ENCODE results near the gene C1orf35. TPM values are rescaled to one million over a fixed set of nuclear protein-coding genes. Genes with fewer than 3 reads are reported as not detected.

C1orf35 gene
- total and polyA plus RNA-seq, 4 donors, result 4.0 to 7.5 (median 6.4) TPM

DNA sequence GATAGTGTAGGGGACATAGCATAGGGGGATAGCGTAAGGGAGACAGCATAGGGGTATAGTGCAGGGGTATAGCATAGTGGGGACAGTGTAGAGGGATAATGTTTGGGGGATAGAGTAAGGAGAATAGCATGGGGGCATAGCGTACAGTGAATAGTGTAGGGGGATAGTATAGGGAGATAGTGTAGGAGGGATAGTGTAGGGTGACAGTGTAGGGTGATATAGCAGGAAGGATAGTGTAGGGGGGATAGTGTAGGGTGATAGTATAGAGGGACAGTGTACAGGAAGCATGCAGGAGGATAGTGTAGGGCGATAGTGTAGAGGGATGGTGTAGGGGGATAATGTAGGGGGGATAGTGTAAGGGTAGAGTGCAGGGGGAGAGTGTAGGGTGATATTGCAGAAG is 32.3 kb downstream of the C1orf35 start:
- no peak overlapping the region for H3K9ac ChIP-seq (ENCODE audit: low read depth in 1 of 2, low read length in 2 of 2)
- H3K4me1 ChIP-seq (ENCODE audit: control insufficient read depth in 4 of 4, insufficient read depth in 4 of 4, low read length in 3 of 4), result no peaks in the 10 kb centered on the region
- no peaks in the 10 kb centered on the region for H3K9me3 ChIP-seq (ENCODE audit: control insufficient read depth in 4 of 4, low read length in 3 of 4)
- TF ChIP-seq ZBTB33 (IDR thresholded peaks at IDR 0.05), result no peak
- TF ChIP-seq, protein P1, sequence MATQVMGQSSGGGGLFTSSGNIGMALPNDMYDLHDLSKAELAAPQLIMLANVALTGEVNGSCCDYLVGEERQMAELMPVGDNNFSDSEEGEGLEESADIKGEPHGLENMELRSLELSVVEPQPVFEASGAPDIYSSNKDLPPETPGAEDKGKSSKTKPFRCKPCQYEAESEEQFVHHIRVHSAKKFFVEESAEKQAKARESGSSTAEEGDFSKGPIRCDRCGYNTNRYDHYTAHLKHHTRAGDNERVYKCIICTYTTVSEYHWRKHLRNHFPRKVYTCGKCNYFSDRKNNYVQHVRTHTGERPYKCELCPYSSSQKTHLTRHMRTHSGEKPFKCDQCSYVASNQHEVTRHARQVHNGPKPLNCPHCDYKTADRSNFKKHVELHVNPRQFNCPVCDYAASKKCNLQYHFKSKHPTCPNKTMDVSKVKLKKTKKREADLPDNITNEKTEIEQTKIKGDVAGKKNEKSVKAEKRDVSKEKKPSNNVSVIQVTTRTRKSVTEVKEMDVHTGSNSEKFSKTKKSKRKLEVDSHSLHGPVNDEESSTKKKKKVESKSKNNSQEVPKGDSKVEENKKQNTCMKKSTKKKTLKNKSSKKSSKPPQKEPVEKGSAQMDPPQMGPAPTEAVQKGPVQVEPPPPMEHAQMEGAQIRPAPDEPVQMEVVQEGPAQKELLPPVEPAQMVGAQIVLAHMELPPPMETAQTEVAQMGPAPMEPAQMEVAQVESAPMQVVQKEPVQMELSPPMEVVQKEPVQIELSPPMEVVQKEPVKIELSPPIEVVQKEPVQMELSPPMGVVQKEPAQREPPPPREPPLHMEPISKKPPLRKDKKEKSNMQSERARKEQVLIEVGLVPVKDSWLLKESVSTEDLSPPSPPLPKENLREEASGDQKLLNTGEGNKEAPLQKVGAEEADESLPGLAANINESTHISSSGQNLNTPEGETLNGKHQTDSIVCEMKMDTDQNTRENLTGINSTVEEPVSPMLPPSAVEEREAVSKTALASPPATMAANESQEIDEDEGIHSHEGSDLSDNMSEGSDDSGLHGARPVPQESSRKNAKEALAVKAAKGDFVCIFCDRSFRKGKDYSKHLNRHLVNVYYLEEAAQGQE (IDR thresholded peaks at IDR 0.05), result no peak
- TF ChIP-seq EGR1 (IDR thresholded peaks at IDR 0.05; ENCODE audit: low read depth in 2 of 2), result no peak
- no peak for TF ChIP-seq HNF4A (conservative IDR thresholded peaks at IDR 0.05)
- no peak for TF ChIP-seq NR2F2 (IDR thresholded peaks at IDR 0.05)
- no peak for TF ChIP-seq JUND (IDR thresholded peaks at IDR 0.05)
- TF ChIP-seq GABPA (IDR thresholded peaks at IDR 0.05 in 1 of 2, conservative IDR thresholded peaks at IDR 0.05 in 1 of 2), result no peak
- TF ChIP-seq, protein P2, sequence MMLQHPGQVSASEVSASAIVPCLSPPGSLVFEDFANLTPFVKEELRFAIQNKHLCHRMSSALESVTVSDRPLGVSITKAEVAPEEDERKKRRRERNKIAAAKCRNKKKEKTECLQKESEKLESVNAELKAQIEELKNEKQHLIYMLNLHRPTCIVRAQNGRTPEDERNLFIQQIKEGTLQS (IDR thresholded peaks at IDR 0.05), result no peak
- TF ChIP-seq HNF4G (IDR thresholded peaks at IDR 0.05), result no peak
- no peak for TF ChIP-seq TAF1 (conservative IDR thresholded peaks at IDR 0.05)
- H3K36me3 ChIP-seq (ENCODE audit: control insufficient read depth in 4 of 4, insufficient read depth in 3 of 4, low read depth in 1 of 4, low read length in 3 of 4), result no peaks in the 10 kb centered on the region
- no peak for DNase-seq (ENCODE audit: low spot score)
- H3K27ac ChIP-seq (ENCODE audit: low read depth in 1 of 2, low read length in 2 of 2), result no peak overlapping the region
- 74% methylated on average over 3 of the region's 3 CpGs for WGBS
- H3K27me3 ChIP-seq (ENCODE audit: control insufficient read depth in 4 of 4, insufficient read depth in 4 of 4, low read length in 3 of 4), result peaks cover 0 to 4% (median 0%) of the 10 kb centered on the region in 4 donors
- no peak overlapping the region for H3K4me3 ChIP-seq (ENCODE audit: low read depth in 1 of 3, low read length in 3 of 3)

DNA sequence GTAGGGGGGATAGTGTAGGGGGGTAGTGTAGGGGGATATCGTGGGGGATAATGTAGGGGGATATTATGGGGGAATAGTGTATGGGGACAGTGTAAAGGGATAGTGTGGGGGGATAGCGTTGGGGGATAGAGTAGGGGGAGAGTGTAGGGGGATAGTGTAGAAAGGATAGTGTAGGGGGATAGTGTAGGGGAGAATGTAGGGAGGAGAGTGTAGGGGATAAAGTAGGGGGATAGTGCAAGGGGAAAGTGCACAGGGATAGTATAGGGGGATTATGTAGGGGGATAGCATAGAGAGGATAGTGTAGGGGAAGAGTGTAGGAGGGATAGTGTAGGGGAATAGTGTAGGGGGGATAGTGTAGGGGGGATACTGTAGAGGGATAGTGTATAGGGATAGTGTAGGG is 33.0 kb downstream of the C1orf35 start:
- H3K4me3 ChIP-seq (ENCODE audit: low read depth in 1 of 3, low read length in 3 of 3), result no peak overlapping the region
- TF ChIP-seq, protein P1 (IDR thresholded peaks at IDR 0.05), result no peak
- no peak for TF ChIP-seq YY1 (IDR thresholded peaks at IDR 0.05)
- TF ChIP-seq GABPA (IDR thresholded peaks at IDR 0.05 in 1 of 2, conservative IDR thresholded peaks at IDR 0.05 in 1 of 2), result no peak
- no peak for TF ChIP-seq ZBTB33 (IDR thresholded peaks at IDR 0.05)
- peaks cover 0 to 5% (median 2%) of the 10 kb centered on the region in 4 donors for H3K27me3 ChIP-seq (ENCODE audit: control insufficient read depth in 4 of 4, insufficient read depth in 4 of 4, low read length in 3 of 4)
- no peak overlapping the region for H3K9ac ChIP-seq (ENCODE audit: low read depth in 1 of 2, low read length in 2 of 2)
- WGBS, result 49% methylated on average over 2 of the region's 2 CpGs
- DNase-seq (ENCODE audit: low spot score), result no peak
- H3K36me3 ChIP-seq (ENCODE audit: control insufficient read depth in 4 of 4, insufficient read depth in 3 of 4, low read depth in 1 of 4, low read length in 3 of 4), result no peaks in the 10 kb centered on the region
- no peak overlapping the region for H3K27ac ChIP-seq (ENCODE audit: low read depth in 1 of 2, low read length in 2 of 2)
- H3K4me1 ChIP-seq (ENCODE audit: control insufficient read depth in 4 of 4, insufficient read depth in 4 of 4, low read length in 3 of 4), result no peaks in the 10 kb centered on the region
- no peaks in the 10 kb centered on the region for H3K9me3 ChIP-seq (ENCODE audit: control insufficient read depth in 4 of 4, low read length in 3 of 4)

All from liver (tissue), 9 donors.